ENCODE measurements around the gene SHISA6.

GRCh38 chr17:11550431-11550830 is 309.4 kb downstream of the SHISA6 start:
- TF ChIP-seq CTCF (IDR thresholded peaks at IDR 0.05; ENCODE audit: poor library complexity, severe bottlenecking) (no peak), POLR2AphosphoS5 (IDR thresholded peaks at IDR 0.05) (no peak), EZH2 (IDR thresholded peaks at IDR 0.05; ENCODE audit: borderline replicate concordance, insufficient read depth, low read length, poor library complexity, severe bottlenecking) (no peak), EP300 (conservative IDR thresholded peaks at IDR 0.05; ENCODE audit: poor library complexity, severe bottlenecking) (no peak), TAF1 (IDR thresholded peaks at IDR 0.05; ENCODE audit: low read depth) (no peak), RAD21 (conservative IDR thresholded peaks at IDR 0.05) (no peak), MXI1 (conservative IDR thresholded peaks at IDR 0.05; ENCODE audit: poor library complexity, severe bottlenecking) (no peak), SMC3 (conservative IDR thresholded peaks at IDR 0.05; ENCODE audit: poor library complexity) (no peak)
- TF ChIP-seq, protein P1, sequence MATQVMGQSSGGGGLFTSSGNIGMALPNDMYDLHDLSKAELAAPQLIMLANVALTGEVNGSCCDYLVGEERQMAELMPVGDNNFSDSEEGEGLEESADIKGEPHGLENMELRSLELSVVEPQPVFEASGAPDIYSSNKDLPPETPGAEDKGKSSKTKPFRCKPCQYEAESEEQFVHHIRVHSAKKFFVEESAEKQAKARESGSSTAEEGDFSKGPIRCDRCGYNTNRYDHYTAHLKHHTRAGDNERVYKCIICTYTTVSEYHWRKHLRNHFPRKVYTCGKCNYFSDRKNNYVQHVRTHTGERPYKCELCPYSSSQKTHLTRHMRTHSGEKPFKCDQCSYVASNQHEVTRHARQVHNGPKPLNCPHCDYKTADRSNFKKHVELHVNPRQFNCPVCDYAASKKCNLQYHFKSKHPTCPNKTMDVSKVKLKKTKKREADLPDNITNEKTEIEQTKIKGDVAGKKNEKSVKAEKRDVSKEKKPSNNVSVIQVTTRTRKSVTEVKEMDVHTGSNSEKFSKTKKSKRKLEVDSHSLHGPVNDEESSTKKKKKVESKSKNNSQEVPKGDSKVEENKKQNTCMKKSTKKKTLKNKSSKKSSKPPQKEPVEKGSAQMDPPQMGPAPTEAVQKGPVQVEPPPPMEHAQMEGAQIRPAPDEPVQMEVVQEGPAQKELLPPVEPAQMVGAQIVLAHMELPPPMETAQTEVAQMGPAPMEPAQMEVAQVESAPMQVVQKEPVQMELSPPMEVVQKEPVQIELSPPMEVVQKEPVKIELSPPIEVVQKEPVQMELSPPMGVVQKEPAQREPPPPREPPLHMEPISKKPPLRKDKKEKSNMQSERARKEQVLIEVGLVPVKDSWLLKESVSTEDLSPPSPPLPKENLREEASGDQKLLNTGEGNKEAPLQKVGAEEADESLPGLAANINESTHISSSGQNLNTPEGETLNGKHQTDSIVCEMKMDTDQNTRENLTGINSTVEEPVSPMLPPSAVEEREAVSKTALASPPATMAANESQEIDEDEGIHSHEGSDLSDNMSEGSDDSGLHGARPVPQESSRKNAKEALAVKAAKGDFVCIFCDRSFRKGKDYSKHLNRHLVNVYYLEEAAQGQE (IDR thresholded peaks at IDR 0.05; ENCODE audit: borderline replicate concordance) = no peak
